K562 (cell line): Measurements from ENCODE around the gene COQ7. TPM values are rescaled to one million over a fixed set of nuclear protein-coding genes. Genes with fewer than 3 reads are reported as not detected.

ENCODE experiments used
- CBFA2T3 ChIP-seq: fragments of 450-650 bp; IDR thresholded peaks from 2 replicates; pipeline ENCODE4 v1.6.1; 2017
- HDAC6 ChIP-seq: IDR thresholded peaks from 2 replicates; pipeline ENCODE4 v1.6.1; 2012; ENCODE audit warnings: low read depth, mild to moderate bottlenecking, control low read depth, inconsistent platforms, low read length, moderate library complexity
- MLLT1 ChIP-seq, 2 experiments: fragments of 450-650 bp; IDR thresholded peaks; 2 replicates each; pipeline ENCODE4 v1.6.1; 2016
- XRCC4 ChIP-seq: IDR thresholded peaks from one replicate; pipeline ENCODE4 v1.6.1; 2011; ENCODE audit not compliant: insufficient read depth, insufficient read length; ENCODE audit errors: extremely low read depth
- ZBTB1 ChIP-seq: sonication (generic); formaldehyde crosslinking; IDR thresholded peaks from 2 replicates; pipeline ENCODE4 v1.8.1; 2023; ENCODE audit warnings: missing genetic modification reagents, low read depth, mild to moderate bottlenecking, borderline replicate concordance
- ZNF282 ChIP-seq: sonication (generic); formaldehyde crosslinking; IDR thresholded peaks from 2 replicates; pipeline ENCODE4 v1.8.1; 2023; ENCODE audit warnings: missing genetic modification reagents
- ZNF518B ChIP-seq: fragments of 250-450 bp; sonication (Bioruptor Pico); IDR thresholded peaks from 2 replicates; pipeline ENCODE4 v1.5.0; 2021; ENCODE audit warnings: mild to moderate bottlenecking, moderate library complexity
- ZNF717 ChIP-seq: fragments of 250-450 bp; sonication (Bioruptor Pico); IDR thresholded peaks from 2 replicates; pipeline ENCODE4 v1.5.0; 2021
- polyA plus RNA-seq, 8 experiments: library from polyadenylated mRNA; depleted of rRNA in 4 of 8; stranded (reverse) in 5 of 8; unstranded in 3 of 8; fragments of >200 nt; fragmentation: Nextera tagmentation in 2 of 8; fragmentation: Illumina TruSeq in 1 of 8; extraction: Ambion mirVana in 2 of 8; extraction: Trizol in 1 of 8; gene quantifications; 2 replicates each; pipeline versions ENCODE4 v1.2.1 to v1.2.3, GENCODE V29; 2011 to 2014; ENCODE audit warnings: inconsistent platforms in 1 of 8, missing spikeins in 1 of 8
- total RNA-seq, 7 experiments: library from RNA; depleted of rRNA in 6 of 7; stranded (reverse); fragments of >200 nt in 6 of 7; fragmentation: Illumina TruSeq in 2 of 7; extraction: Trizol in 2 of 7; gene quantifications; 2 replicates each; pipeline versions ENCODE4 v1.2.1 to v1.2.3, GENCODE V29; 2011 to 2021; ENCODE audit warnings: low replicate concordance in 1 of 7

The COQ7 gene
- total and polyA plus RNA-seq, 9 of the 15 experiments (the other 6 are each of a cell fraction or from before 2014, with no cell fraction given): 2.3 to 26.1 (median 15.2) TPM

- no peak for TF ChIP-seq CBFA2T3
- TF ChIP-seq ZNF518B: no peak
- no peak for TF ChIP-seq HDAC6
- TF ChIP-seq XRCC4: no peak
- TF ChIP-seq ZNF282 (CRISPR knock-in tag): no peak
- TF ChIP-seq MLLT1 (IDR thresholded peaks at IDR 0.05): no peak
- no peak for TF ChIP-seq ZNF717 (CRISPR knock-in tag)
- TF ChIP-seq ZBTB1 (CRISPR knock-in tag): no peak
- TF ChIP-seq, all 486 proteins: peak for 0
Observed at GRCh38 chr16:19077879-19078278, 10.5 kb downstream of the COQ7 start (continued).
